Calu3 (cell line): ENCODE data around the gene APOL2. TPM values are rescaled to one million over a fixed set of nuclear protein-coding genes. Genes with fewer than 3 reads are reported as not detected.
"Not testable (repeated sequence)": the region's sequence is repeated elsewhere in the genome, so short reads cannot be mapped to it uniquely, and the experiment has no call there.

Experiments used
- BruUV-seq: library from RNA; stranded (reverse); fragments of 400-500 nt; replicated peaks from 2 replicates; lab custom pipeline; 2021; lab: Mats Ljungman, UMichigan
- CTCF ChIA-PET: fragments of 300-600 bp; sonication (Branson Sonifier 250); formaldehyde crosslinking; loops from one replicate; lab custom pipeline; 2022; ENCODE audit warnings: antibody characterized with exemption; lab: Charles Lee
- DNase-seq: peaks from one replicate; pipeline ENCODE4 v3.0.0; 2022
- H3K27ac Mint-ChIP-seq: one replicate; pipeline ENCODE4 v1.8.0; 2022; ENCODE audit warnings: mixed read lengths; ENCODE audit not compliant: unreplicated experiment
- H3K27me3 Mint-ChIP-seq: one replicate; pipeline ENCODE4 v1.8.0; 2022; ENCODE audit warnings: mixed read lengths; ENCODE audit not compliant: unreplicated experiment
- H3K36me3 Mint-ChIP-seq: one replicate; pipeline ENCODE4 v1.8.0; 2022; ENCODE audit warnings: mild to moderate bottlenecking, moderate library complexity, mixed read lengths; ENCODE audit not compliant: insufficient read depth, unreplicated experiment
- H3K4me1 Mint-ChIP-seq: one replicate; pipeline ENCODE4 v1.8.0; 2022; ENCODE audit warnings: mild to moderate bottlenecking, low read depth, mixed read lengths; ENCODE audit not compliant: unreplicated experiment
- H3K4me3 Mint-ChIP-seq: one replicate; pipeline ENCODE4 v1.8.0; 2022; ENCODE audit warnings: mild to moderate bottlenecking, low read depth, moderate library complexity, mixed read lengths; ENCODE audit not compliant: unreplicated experiment
- H3K9me3 Mint-ChIP-seq: one replicate; pipeline ENCODE4 v1.8.0; 2022; ENCODE audit warnings: low read depth, mixed read lengths; ENCODE audit not compliant: unreplicated experiment
- intact Hi-C: fragments of 100-400 bp; cut with micrococcal nuclease; formaldehyde crosslinking; loops from one replicate; pipeline ENCODE4 v1.10.0; 2022; ENCODE audit not compliant: unreplicated experiment
- total RNA-seq: library from RNA; stranded (reverse); gene quantifications from 2 replicates; pipeline ENCODE4 v1.2.3, GENCODE V29; 2022
- TF ChIP-seq, protein P1 (sequence below): fragments of 200-600 bp; IDR thresholded peaks from one replicate; pipeline ENCODE4 v1.8.0; 2022; ENCODE audit warnings: antibody characterized with exemption; ENCODE audit not compliant: unreplicated experiment

The APOL2 gene
- total RNA-seq, 1 experiment from 2014 or later, result 90.1 TPM

DNA sequence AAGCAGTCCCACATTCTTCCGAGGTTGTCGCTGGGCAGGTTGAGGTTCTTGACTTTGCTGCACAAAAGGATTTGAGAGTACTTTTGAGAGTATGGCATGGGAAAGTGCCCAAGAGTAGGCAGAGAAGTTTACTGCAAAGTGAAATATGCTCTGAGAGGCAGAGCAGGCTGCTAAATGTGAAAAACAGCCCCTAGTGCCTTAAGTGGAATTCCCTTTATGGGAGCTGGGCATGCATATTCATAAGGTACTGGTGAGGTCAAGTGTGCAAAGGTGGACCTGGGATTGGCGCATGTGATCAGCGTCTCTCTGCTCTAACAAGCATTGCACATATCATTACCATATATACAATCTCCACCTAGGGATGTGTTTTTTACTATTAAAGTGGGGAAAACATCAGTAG, 25.7 kb downstream of the APOL2 start:
- TF ChIP-seq, protein P1, sequence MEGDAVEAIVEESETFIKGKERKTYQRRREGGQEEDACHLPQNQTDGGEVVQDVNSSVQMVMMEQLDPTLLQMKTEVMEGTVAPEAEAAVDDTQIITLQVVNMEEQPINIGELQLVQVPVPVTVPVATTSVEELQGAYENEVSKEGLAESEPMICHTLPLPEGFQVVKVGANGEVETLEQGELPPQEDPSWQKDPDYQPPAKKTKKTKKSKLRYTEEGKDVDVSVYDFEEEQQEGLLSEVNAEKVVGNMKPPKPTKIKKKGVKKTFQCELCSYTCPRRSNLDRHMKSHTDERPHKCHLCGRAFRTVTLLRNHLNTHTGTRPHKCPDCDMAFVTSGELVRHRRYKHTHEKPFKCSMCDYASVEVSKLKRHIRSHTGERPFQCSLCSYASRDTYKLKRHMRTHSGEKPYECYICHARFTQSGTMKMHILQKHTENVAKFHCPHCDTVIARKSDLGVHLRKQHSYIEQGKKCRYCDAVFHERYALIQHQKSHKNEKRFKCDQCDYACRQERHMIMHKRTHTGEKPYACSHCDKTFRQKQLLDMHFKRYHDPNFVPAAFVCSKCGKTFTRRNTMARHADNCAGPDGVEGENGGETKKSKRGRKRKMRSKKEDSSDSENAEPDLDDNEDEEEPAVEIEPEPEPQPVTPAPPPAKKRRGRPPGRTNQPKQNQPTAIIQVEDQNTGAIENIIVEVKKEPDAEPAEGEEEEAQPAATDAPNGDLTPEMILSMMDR, result no peak
- H3K9me3 Mint-ChIP-seq, result no peaks in the 10 kb centered on the region
- no peak overlapping the region for H3K4me3 Mint-ChIP-seq
- H3K36me3 Mint-ChIP-seq, result no peaks in the 10 kb centered on the region
- no peak overlapping the region for H3K27ac Mint-ChIP-seq
- DNase-seq, result no peak
- BruUV-seq, result no TSS peak
- peaks cover 20% of the 10 kb centered on the region for H3K4me1 Mint-ChIP-seq
- peaks cover 65% of the 10 kb centered on the region for H3K27me3 Mint-ChIP-seq
- intact Hi-C loops, result no loop called here
- CTCF ChIA-PET, result interaction anchor here (1.3 kb wide), 1 partner anchor 69 kb away, joined by 5 read pairs; no protein-coding TSS in a partner anchor

DNA sequence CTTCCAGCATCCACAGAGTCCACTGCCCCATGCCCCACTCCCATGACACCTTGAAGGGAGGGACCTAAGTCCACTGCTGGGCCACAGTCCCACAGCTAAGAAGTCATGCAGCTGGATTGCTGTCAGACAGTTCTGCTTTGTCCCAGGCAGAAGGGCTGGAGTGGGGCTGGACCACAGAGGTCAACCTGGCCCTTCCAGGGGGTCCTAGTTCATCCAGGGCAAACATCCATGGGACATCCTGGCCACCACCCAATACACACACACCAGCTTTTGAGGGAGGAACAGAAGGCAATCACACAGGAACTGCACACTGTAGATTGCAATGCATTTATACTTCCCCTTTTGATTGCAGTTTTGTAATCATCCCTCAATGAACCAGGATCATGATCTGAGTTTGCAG, 26.4 kb downstream of the APOL2 start:
- no TSS peak for BruUV-seq
- Mint-ChIP-seq H3K9me3 (no peaks in the 10 kb centered on the region), H3K4me3 (no peak overlapping the region), H3K36me3 (no peaks in the 10 kb centered on the region), H3K27ac (no peak overlapping the region), H3K27me3 (peaks cover 58% of the 10 kb centered on the region), H3K4me1 (peaks cover 23% of the 10 kb centered on the region)
- intact Hi-C loops, result no loop called here
- TF ChIP-seq, protein P1, result no peak
- DNase-seq, result no peak
- CTCF ChIA-PET, result no interaction called here

DNA sequence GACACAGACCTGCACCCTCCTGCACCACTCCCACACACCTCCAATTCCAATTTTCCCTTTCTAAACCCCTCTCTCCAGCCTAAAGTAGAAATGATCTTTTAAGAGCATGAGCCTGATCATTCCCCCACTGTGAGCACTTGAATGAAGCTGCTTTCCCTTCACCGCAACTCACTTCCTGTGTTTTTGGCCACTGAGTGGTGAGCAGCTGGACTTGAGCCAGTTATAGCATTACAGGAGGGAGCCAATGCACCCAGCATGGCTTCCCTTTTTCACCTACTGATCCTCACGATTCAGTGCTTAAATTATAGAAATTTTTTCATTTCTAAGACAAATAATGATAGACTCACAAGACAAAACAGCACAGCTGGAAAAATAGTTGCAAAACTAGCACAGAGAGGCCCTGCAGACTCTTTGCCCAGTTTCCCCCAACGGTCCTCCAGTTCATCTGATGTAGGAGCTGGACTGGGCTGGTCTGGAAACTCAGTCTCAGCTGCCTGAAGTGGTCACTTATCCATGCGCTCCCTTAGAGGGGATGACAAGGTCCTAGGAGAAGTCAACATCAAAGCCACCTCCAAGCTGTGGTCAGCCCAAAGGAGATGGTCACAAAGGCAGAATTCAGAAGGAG, 28.0 kb downstream of the APOL2 start:
- no peak for DNase-seq
- Mint-ChIP-seq H3K27ac (no peak overlapping the region), H3K27me3 (peaks cover 46% of the 10 kb centered on the region), H3K9me3 (no peaks in the 10 kb centered on the region), H3K36me3 (no peaks in the 10 kb centered on the region), H3K4me1 (peaks cover 23% of the 10 kb centered on the region), H3K4me3 (no peak overlapping the region)
- no TSS peak for BruUV-seq
- intact Hi-C loops, result no loop called here
- TF ChIP-seq, protein P1, result no peak
- CTCF ChIA-PET, result interaction anchor here (0.7 to 1.0 kb wide), 2 partner anchors 16 to 149 kb away, joined by 3 read pairs; no protein-coding TSS in a partner anchor

DNA sequence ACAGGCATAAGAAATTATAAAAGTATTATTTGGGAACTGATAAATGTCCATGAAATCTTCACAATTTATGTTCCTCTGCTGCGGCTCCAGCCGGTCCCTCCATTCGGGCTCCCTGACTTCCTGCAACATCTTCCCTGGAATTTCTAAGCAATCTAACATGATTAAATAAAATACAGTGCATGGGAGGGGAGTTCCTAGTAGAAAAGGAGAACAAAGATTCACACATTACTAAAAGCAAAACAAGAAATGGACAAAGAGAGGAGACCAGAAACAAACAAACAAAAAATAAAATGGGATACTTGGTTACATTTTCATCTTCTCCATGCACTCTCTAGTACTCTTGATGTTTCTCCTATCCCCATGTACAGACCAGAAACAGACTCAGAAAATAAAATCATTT, 29.1 kb downstream of the APOL2 start:
- TF ChIP-seq, protein P1, result no peak
- intact Hi-C loops, result no loop called here
- no TSS peak for BruUV-seq
- Mint-ChIP-seq H3K27me3 (peaks cover 35% of the 10 kb centered on the region), H3K4me3 (no peak overlapping the region), H3K9me3 (no peaks in the 10 kb centered on the region), H3K4me1 (peaks cover 23% of the 10 kb centered on the region), H3K27ac (no peak overlapping the region), H3K36me3 (no peaks in the 10 kb centered on the region)
- CTCF ChIA-PET, result no interaction called here
- no peak for DNase-seq

DNA sequence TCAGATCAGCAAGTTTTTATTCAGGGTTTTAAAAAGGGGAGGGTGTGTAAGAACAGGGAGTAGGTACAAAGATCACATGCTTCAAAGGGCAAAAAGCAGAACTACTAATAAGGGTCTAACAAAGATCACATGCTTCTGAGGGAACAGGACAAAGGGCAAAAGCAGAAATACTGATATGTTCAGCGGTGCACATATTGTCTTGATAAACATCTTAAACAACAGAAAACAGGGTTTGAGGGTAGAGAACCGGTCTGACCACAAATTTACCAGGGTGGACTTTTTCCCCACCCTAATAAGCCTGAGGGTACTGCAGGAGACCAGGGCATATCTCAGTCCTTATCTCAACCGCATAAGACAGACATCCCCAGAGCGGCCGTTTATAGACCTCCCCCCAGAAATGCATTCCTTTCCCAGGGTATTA, 29.8 kb downstream of the APOL2 start:
- H3K36me3 Mint-ChIP-seq, DNase-seq, H3K9me3 Mint-ChIP-seq, H3K4me3 Mint-ChIP-seq, BruUV-seq, intact Hi-C loops, CTCF ChIA-PET, H3K27ac Mint-ChIP-seq: not testable (repeated sequence)
- Mint-ChIP-seq H3K4me1 (peaks cover 29% of the 10 kb centered on the region), H3K27me3 (peaks cover 30% of the 10 kb centered on the region)
